Vagina (tissue), 2 donors: ENCODE results near the gene PACSIN1. TPM values are rescaled to one million over a fixed set of nuclear protein-coding genes. Genes with fewer than 3 reads are reported as not detected.

Experiments
- DNase-seq, 2 donors: peaks; one replicate each; pipeline ENCODE4 v3.0.0-alpha.2; 2017; ENCODE audit errors: extremely low spot score in 2 of 2
- H3K27ac ChIP-seq: fragments of 200-600 bp; sonication (generic); one replicate; pipeline ENCODE4 v1.5.1; 2019
- H3K27me3 ChIP-seq: fragments of 200-600 bp; sonication (generic); one replicate; pipeline ENCODE4 v1.5.1; 2019
- H3K36me3 ChIP-seq, 2 donors: fragments of 200-600 bp; sonication (generic); one replicate each; pipeline ENCODE4 v1.5.1; 2017 to 2019
- H3K4me1 ChIP-seq: fragments of 200-600 bp; sonication (generic); one replicate; pipeline ENCODE4 v1.5.1; 2019
- H3K4me3 ChIP-seq, 2 donors: fragments of 200-600 bp; sonication (generic); 1 replicate in 1 of 2; 2 replicates in 1 of 2; pipeline ENCODE4 v1.5.1; 2016 to 2019
- H3K9me3 ChIP-seq: fragments of 200-600 bp; sonication (generic); one replicate; pipeline ENCODE4 v1.5.1; 2019
- CTCF ChIP-seq, 3 experiments: fragments of 450-650 bp in 2 of 3; fragments of 200-600 bp in 1 of 3; sonication (generic) in 1 of 3; IDR thresholded peaks; one replicate each; pipeline ENCODE4 v1.5.1; 2017 to 2019; ENCODE audit warnings: antibody characterized with exemption in 3 of 3, mild to moderate bottlenecking in 2 of 3, moderate library complexity in 2 of 3
- POLR2A ChIP-seq, 2 donors: fragments of 450-650 bp; IDR thresholded peaks; one replicate each; pipeline ENCODE4 v1.6.1; 2017; ENCODE audit warnings: antibody characterized with exemption in 2 of 2, mild to moderate bottlenecking in 2 of 2, moderate library complexity in 2 of 2
- POLR2AphosphoS5 ChIP-seq, 2 donors: sonication (generic); formaldehyde crosslinking; IDR thresholded peaks; one replicate each; pipeline ENCODE4 v1.9.0; 2017; ENCODE audit warnings: antibody characterized with exemption in 2 of 2, mild to moderate bottlenecking in 2 of 2, low read depth in 1 of 2; ENCODE audit not compliant: insufficient read depth in 1 of 2
- intact Hi-C: fragments of 100-400 bp; cut with DNase I; formaldehyde crosslinking; loops from one replicate; pipeline ENCODE4 v1.15.1; 2023
- total RNA-seq: library from RNA; depleted of rRNA; stranded (reverse); fragments of >200 nt; gene quantifications from one replicate; pipeline ENCODE4 v1.2.3, GENCODE V29; 2016

Gene PACSIN1
- total RNA-seq, 1 donor from 2014 or later: 0.74 TPM

GRCh38 chr6:34457382-34457741 is 8.5 kb upstream of the PACSIN1 start:
- Histone ChIP-seq H3K27ac (no peak overlapping the region), H3K4me1 (no peaks in the 10 kb centered on the region), H3K36me3 (no peaks in the 10 kb centered on the region), H3K9me3 (no peaks in the 10 kb centered on the region), H3K27me3 (no peaks in the 10 kb centered on the region), H3K4me3 (no peak overlapping the region)
- DNase-seq: no peak
- no peak for TF ChIP-seq POLR2A (IDR thresholded peaks at IDR 0.05)
- TF ChIP-seq CTCF (IDR thresholded peaks at IDR 0.05): no peak
- no peak for TF ChIP-seq POLR2AphosphoS5 (IDR thresholded peaks at IDR 0.05; ENCODE audit: insufficient read depth in 1 of 2, low read depth in 1 of 2)
- intact Hi-C loops: no loop called here

DNA sequence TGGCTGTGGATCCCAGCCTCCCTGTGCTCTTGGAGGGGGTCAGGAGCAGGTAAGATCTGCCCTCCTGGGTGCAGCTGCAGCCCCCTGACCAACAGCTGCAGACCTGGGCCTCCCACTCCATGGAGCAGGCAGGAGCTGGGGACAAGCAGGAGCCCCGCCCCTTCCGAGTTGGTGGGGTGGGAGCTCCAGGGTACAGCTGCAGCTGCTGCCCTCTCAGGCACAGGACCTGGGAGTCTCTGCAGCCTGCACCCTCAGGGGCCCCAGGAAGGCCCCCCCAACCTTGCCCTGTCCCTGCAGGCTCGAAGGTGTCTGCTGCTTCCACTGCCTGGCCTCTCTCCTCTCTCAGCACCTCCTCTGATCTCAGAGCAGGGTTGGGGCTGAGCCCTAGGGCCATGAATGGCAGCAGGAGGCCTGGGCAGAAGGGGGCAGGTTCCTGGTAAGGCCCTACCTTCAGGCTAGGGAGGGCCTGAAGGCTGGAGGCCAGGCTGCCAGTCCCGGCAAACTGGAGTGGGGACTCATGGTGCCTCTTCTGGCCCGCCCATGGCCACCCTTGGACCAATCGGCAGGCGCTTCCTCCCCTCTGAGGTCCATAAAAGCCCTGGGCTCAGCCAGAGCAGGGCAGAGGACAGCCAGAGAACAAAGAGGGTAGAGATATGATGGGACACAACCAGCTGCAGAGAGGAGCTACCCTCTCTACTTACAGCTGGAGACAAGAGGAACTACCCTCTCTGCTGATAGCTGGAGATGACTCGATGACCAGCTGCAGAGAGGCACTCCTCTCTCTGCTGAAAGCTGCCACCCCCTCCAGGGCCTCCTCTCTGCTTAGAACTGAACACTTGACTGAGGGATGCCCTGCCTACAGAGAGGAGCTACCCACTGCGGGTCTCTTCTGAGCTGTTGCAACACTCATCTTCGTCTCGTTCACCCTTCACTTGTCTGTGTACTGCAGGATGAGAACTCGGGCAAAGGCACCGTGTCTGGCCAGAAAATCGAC is 7.8 kb upstream of the PACSIN1 start:
- H3K27me3 ChIP-seq: no peaks in the 10 kb centered on the region
- no peak for DNase-seq
- H3K27ac ChIP-seq: no peak overlapping the region
- intact Hi-C loops: no loop called here
- no peaks in the 10 kb centered on the region for H3K9me3 ChIP-seq
- TF ChIP-seq CTCF (IDR thresholded peaks at IDR 0.05): no peak
- TF ChIP-seq POLR2A (IDR thresholded peaks at IDR 0.05): no peak
- no peak for TF ChIP-seq POLR2AphosphoS5 (IDR thresholded peaks at IDR 0.05; ENCODE audit: insufficient read depth in 1 of 2, low read depth in 1 of 2)
- no peaks in the 10 kb centered on the region for H3K36me3 ChIP-seq
- H3K4me3 ChIP-seq: no peak overlapping the region
- H3K4me1 ChIP-seq: no peaks in the 10 kb centered on the region

DNA sequence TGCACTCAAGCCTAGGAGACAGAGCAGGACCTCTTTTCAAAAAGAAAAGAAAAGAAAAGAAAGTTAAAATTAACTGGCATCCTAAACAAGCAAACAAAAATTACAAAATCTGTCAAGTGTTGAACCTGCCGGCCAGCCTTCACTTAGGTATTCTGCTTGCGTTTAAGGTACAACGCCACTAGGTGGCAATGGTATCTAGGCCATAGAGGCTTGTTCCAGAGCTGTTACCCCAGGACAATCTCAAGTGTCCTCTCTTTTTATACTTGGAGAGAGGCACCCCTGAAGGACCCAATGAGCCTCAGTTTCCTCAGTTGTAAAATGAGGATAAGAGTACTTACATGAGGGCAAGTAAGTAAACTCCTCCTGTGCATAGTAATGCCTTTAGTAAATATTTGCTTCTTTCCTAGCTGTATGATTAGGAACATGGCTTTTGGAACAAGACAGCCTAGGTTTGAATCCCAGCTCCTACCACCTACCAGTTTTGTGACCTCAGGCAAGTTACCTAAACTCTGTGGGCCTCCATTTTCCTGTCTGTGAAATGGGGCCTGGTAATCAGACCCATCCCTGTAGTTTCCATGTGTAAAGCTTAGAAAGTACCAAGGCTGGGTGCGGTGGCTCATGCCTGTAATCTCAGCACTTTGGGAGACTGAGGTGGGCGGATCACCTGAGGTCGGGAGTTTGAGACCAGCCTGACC is 5.8 kb upstream of the PACSIN1 start:
- no peak for DNase-seq
- TF ChIP-seq POLR2AphosphoS5 (IDR thresholded peaks at IDR 0.05; ENCODE audit: insufficient read depth in 1 of 2, low read depth in 1 of 2) (no peak), CTCF (IDR thresholded peaks at IDR 0.05) (peak; percentile 33 to 42 (median 34))
- H3K4me3 ChIP-seq: no peak overlapping the region
- no peaks in the 10 kb centered on the region for H3K9me3 ChIP-seq
- intact Hi-C loops: no loop called here
- no peaks in the 10 kb centered on the region for H3K27me3 ChIP-seq
- no peaks in the 10 kb centered on the region for H3K36me3 ChIP-seq
- no peaks in the 10 kb centered on the region for H3K4me1 ChIP-seq
- no peak overlapping the region for H3K27ac ChIP-seq

DNA sequence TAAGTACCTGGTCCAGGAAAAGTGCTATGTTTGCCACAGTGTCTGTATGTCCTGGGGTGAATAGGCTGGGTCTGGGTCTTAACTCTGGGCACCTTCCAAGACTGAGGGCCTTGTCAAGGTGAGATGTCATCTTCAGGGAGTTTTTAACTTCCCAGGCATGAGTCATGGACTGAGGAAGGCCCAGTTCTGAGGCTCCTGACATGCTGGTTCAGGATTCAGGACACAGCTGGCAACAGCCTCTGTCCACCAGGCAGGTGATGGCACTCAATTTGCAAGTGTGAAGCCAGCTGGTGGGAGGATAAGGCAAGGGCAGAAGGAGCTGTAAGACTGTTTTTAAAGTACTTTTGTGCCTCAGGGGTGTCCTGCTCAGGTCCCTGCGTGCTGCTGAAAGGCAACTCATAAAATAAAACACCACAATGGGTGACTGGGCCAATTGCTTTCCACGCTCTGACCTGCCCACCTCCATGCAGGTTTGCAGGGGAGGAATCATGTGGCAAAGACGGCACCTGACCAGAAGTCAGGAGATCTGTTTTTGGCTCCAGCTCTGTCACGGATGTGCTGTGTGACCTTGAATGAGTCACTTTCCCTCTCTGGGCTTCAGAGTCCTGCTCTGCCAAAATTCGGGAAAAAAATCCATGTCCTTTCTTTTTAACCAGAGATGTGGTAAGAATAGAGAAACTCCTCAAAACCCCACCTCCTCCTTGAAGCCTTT is 4.9 kb upstream of the PACSIN1 start:
- no peaks in the 10 kb centered on the region for H3K36me3 ChIP-seq
- no peak for DNase-seq
- intact Hi-C loops: no loop called here

More for the DNA sequence above, 4.9 kb upstream of the PACSIN1 start:
- Histone ChIP-seq H3K9me3 (no peaks in the 10 kb centered on the region), H3K27ac (no peak overlapping the region), H3K4me1 (peaks cover 8% of the 10 kb centered on the region), H3K27me3 (no peaks in the 10 kb centered on the region), H3K4me3 (no peak overlapping the region)
- TF ChIP-seq POLR2A (IDR thresholded peaks at IDR 0.05): no peak
- no peak for TF ChIP-seq CTCF (IDR thresholded peaks at IDR 0.05)
